GM18951 (cell line): ENCODE measurements around the gene ELAVL1.

Experiments used
- POLR2A ChIP-seq: IDR thresholded peaks from 4 replicates; pipeline ENCODE4 v1.6.1; 2011; ENCODE audit warnings: mild to moderate bottlenecking; ENCODE audit not compliant: insufficient read length, insufficient read depth; ENCODE audit errors: extremely low read depth
- in situ Hi-C: fragments of 300-500 bp; cut with MboI; formaldehyde crosslinking; loops from one replicate; pipeline ENCODE4 v1.12.0; 2022; ENCODE audit warnings: low sequenced_read_pairs, mixed read lengths, inconsistent platforms; ENCODE audit not compliant: unreplicated experiment

ELAVL1 gene

DNA sequence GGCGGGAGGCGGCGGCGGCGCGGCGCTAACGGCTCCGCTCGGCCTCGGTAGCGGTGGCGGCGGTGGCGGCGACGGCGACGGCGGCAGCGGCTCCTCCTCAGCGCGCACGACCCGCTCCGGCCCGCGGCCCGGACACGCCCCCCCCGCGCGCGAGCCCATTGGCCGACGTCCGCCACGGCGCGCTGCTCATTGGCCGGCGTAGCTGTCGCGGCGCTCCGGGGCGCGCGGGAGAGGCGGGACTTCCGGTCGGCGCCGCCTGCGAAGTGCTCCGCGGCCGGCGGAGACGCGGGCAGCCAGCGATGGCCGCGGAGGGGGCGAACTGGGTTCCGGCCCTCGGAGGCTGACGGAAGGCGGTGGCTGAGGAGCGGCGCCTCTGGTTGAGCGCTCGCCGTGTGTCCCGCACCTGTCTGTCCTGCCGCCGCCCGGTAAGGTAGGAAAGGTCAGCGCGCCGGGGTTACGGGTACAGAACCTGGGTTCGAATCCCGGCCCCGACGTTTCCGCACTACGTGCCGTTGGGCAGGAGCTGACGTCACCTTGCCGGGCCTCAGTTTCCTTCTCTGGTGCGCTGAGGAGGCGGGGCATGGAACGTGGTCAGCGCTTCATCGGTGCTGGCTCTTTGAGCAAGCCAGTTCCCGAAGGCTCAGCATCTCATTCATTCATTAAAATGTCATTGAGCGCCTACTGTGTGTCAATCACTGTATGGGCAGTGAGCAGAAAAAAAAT lies at the start of gene ELAVL1:
TSS of gene ELAVL1 (minus strand) at position 108 of the 723 bp plus-strand sequence. CDS start 13,826 bp downstream, outside the sequence.
- peak; percentile 93 for TF ChIP-seq POLR2A
- in situ Hi-C loops, result loop anchor here (25.0 kb wide), 1 partner anchor 257 kb away; no protein-coding TSS in a partner anchor

- TF ChIP-seq POLR2A, result no peak
- in situ Hi-C loops, result no loop called here
These were observed 48.7 kb upstream of the ELAVL1 start for GRCh38 chr19:8054169-8054568.

DNA sequence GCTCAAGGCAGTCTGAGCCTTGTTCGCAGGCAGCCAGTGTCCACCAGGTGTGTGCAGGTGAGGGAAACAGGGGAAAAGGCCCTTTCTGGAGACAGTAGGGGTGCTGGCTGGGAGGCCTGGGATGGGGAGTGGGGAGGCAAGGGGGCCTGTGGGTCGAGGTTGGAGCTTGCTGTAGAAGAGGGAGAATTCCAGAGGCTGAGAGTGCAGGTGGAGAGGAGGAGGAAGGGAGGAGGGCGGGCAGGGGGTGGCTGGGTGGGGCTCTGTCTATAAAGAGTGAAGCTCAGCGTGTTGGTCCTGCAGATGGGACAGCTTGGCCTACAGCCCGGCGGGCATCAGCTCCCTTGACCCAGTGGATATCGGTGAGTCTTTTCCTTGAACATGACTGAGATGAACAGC lies 47.0 kb upstream of the ELAVL1 start, which contains the start of gene CCL25:
TSS of gene CCL25 (plus strand) at position 297 of the 396 bp plus-strand sequence. CDS start 290 bp downstream, outside the sequence.
- in situ Hi-C loops, result no loop called here
- no peak for TF ChIP-seq POLR2A

- TF ChIP-seq POLR2A, result peak; percentile 63
- in situ Hi-C loops, result no loop called here
These were observed 45.0 kb upstream of the ELAVL1 start for GRCh38 chr19:8050274-8051096.

- in situ Hi-C loops, result no loop called here
- no peak for TF ChIP-seq POLR2A
These were observed 41.2 kb upstream of the ELAVL1 start for GRCh38 chr19:8046569-8047165.

DNA sequence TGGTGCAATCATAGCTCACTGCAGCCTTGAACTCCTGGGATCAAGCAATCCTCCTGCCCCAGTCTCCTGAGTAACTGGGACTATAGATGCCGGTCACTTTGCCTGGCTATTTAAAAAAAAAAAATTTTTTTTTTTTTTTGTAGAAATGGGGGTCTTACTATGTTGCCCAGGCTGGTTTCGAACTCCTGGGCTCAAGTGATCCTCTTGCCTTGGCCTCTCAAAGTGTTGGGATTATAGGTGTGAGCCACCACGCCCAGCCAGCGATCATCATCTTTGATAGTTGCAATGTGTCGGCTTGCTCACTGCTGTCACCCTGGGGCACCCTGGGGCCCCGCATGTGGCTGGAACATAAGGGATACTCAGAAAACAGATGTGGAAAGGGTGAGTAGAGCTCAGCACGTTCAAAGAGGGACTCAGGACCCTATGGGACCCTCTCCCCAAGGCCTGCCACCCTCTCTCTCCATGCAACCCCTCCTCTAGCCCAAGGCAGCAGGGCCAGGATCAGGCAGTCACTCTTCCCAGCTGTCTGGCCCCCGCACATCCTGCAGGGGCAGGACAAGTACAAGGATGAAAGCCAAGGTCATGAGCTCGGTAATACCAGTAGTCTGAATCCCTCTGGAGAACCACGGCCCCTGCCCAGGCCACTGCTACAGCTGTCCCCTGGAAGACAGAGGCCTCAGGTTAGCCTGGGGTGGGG lies 40.6 kb upstream of the ELAVL1 start:
- in situ Hi-C loops, result no loop called here
- no peak for TF ChIP-seq POLR2A

GRCh38 chr19:8044018-8044417 lies 38.6 kb upstream of the ELAVL1 start:
- in situ Hi-C loops, result no loop called here
- no peak for TF ChIP-seq POLR2A

DNA sequence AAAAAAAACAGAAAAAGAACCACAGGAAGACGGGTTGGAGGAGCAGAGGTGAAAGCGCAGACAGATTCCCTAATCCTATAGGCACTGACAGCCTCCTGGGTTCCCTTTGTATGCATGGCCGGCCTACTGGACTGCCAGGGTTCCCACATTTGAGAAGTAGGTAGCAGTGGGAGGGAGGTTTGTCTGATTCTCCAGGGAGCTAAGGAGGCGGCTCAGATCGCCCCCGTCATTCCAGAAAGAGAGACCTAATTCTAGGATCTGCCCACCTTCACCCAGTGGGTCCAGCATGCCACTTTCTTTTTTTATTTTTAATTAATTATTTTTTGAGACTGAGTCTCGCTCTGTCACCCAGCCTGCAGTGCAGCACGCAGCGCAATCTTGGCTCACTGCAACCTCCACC lies 37.5 kb upstream of the ELAVL1 start:
- in situ Hi-C loops, result no loop called here
- no peak for TF ChIP-seq POLR2A

DNA sequence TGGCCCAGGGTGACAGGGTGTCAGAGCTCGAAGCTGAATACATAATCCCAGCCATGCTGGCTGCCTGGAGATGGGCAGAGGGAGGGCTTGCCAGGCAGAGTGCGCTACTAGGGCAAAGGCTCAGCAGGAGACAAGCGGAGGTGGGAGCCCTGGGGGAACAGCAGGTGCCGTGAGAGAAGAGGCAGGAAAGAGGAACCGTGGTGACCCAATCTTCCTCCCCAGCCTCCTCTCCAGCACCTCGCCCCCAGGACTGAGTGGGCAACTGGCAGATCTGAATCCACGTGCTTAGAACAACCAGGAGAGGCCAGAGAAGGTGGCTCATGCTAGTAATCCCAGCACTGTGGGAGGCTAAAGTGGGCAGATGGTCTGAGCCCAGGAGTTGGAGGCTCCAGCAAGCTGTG lies 36.1 kb upstream of the ELAVL1 start:
- in situ Hi-C loops, result no loop called here
- TF ChIP-seq POLR2A, result no peak

DNA sequence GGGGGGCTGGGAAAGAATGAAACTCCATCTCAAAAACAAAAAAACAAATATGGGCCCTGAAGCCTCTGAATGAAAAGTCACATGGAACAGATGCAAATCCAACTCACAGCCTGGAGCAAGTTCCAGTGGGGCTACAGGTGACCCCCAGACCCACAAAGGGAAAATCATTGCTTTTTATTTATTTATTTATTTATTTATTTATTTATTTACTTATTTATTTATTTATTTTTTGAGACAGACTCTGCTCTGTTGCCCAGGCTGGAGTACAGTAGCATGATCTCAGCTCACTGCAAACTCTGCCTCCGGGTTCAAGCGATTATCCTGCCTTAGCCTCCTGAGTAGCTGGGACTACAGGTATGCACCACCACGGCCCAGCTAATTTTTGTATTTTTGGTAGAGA lies 33.8 kb upstream of the ELAVL1 start:
- in situ Hi-C loops, result no loop called here
- TF ChIP-seq POLR2A, result no peak

GRCh38 chr19:8038815-8039214 lies 33.4 kb upstream of the ELAVL1 start:
- in situ Hi-C loops, result no loop called here
- TF ChIP-seq POLR2A, result no peak

DNA sequence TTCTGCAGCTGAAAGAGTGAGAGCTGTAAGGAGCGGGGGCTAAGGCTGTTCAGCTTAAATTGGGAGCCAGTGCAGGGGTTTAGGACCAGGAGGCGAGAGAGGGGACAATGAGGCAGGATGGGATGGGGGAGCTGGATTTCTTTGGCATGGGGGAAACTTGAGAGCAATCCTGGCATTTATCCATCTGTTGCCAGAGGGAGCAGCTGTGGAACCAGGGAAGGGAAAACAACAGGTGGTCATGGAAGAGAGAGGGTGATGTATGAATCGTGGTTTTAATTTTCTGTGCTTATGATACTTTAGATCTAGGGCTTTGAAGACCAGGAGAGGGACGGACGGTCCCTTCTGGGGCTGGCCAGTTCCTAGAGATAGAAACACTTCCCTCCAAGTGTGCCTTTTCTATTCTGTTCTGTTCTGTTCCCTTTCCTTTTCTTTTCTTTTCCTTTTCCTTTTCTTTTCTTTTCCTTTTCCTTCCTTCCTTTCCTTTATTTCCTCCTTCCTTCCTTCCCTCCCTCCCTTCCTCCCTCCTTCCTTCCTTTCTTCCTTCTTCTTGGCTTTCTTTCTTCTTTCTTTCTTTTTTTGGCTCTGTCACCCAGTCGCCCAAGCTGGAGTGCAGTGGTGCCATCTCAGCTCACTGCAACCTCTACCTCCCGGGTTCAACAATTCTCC lies 31.1 kb upstream of the ELAVL1 start:
- no peak for TF ChIP-seq POLR2A
- in situ Hi-C loops, result no loop called here
